Fibroblast of skin of scalp (primary cell): ENCODE data around the gene SLC29A2. TPM values are rescaled to one million over a fixed set of nuclear protein-coding genes. Genes with fewer than 3 reads are reported as not detected.

Experiments
- DNase-seq: peaks from one replicate; pipeline ENCODE4 v3.0.0-alpha.2; 2013
- polyA plus RNA-seq, 2 experiments: library from polyadenylated mRNA; unstranded; fragments of 120-200 nt; gene quantifications; one replicate each; pipeline ENCODE4 v1.2.1, GENCODE V29; 2013; ENCODE audit not compliant: insufficient read length in 2 of 2

The SLC29A2 gene, protein sequence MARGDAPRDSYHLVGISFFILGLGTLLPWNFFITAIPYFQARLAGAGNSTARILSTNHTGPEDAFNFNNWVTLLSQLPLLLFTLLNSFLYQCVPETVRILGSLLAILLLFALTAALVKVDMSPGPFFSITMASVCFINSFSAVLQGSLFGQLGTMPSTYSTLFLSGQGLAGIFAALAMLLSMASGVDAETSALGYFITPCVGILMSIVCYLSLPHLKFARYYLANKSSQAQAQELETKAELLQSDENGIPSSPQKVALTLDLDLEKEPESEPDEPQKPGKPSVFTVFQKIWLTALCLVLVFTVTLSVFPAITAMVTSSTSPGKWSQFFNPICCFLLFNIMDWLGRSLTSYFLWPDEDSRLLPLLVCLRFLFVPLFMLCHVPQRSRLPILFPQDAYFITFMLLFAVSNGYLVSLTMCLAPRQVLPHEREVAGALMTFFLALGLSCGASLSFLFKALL
- polyA plus RNA-seq (2013, experiment 1 of 2; ENCODE audit: insufficient read length) = 1.7 TPM
- polyA plus RNA-seq (2013, experiment 2 of 2; ENCODE audit: insufficient read length) = 2.1 TPM

DNA sequence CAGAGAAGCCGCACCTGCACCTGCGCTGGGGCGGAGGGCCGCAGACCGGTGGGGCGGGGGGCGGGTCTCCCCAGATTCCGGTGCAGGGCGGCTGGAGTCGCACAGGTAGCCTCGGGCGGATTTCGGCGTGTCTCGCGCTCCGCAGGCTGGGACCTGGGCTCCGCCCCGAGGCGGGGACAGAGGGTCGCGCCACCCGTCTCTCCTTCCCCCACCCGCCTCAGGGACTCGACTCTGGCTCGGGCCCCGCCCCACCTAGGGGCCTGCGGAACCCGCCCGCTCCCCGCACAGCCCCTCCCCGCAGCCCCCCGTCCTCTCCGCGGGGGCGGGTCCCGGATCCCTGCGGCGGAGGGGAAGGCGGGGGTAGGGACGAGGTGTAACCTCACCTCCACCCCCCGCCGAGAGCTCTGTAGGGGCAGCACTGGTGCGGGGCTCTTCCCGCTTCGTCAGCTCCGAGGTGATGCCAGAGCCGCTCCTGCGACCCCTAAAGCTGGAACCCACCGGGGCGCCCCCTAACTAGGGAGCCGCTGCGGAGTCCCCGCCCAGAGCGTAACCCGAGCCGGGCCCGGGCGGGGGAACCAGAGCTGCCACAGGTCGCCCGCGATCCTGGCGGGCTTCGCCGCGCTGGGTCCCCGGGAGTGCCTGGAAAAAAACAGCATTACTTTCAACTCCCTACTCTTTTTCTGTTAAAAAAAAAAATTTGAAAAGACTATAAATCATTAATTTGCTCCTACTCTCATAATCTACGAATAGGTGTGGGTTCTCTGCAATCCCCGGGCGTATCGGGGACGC is at the start of gene SLC29A2:
Gene SLC29A2, minus strand, starts transcription at position 134 of the 789 bp plus-strand sequence. CDS start 169 bp downstream, outside the sequence.
- no peak for DNase-seq

DNA sequence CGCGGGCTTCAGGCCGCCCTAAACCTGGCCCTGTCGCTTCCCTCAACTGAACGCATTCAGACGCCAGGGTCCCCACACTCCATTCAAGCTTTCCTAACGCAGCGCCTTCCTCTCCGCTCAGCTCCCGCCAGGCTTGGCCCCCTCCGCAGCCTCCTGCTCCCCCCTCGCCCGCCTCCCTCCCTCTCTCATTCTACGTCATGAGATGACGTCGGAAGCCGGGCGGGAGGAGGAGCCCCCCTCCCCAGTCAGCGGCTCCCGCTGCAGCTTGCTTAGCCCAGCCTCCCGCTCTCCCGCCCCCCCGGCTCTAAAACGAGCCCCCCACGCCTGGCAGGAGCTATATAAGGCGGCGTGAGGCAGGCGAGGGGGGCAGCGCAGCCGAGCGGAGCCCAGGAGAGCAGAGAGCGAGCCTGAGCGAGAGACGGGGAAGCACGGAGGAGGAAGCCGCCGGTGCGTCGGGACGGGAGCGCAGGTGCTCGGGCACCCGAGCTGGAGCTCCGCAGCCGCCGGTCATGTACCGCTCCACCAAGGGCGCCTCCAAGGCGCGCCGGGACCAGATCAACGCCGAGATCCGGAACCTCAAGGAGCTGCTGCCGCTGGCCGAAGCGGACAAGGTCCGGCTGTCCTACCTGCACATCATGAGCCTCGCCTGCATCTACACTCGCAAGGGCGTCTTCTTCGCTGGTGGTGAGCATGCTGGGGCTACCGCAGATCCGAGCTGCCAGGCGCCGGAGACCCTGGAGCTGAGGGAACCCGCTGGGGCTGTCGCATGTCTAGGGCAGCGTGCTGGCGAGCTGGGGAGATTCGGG is 49.3 kb upstream of the SLC29A2 start, which contains the start of gene NPAS4:
Gene NPAS4, plus strand, starts transcription at position 365 of the 806 bp plus-strand sequence. Its CDS starts 145 bp downstream, at position 510.
- no peak for DNase-seq

DNA sequence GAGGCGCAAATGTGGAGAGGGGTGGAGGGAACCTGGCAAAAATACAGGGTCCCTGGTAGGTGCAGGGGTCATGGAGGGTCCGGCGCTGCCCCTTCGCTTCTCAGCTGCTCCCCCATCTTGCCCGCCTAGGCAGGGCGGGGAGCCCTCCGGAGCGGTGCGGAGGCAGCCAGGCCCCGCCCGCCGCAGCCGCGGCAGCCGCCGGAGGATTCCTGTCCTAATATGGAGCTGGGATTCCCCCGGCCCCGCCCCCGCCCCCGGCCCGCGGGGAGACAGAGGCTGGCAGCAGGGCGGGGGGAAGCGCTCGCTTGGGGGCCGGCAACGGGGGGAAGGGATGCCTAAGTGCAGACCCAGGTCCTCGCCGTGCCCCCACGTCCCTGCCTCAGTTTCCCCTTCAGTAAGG is 48.3 kb upstream of the SLC29A2 start:
- no peak for DNase-seq

DNA sequence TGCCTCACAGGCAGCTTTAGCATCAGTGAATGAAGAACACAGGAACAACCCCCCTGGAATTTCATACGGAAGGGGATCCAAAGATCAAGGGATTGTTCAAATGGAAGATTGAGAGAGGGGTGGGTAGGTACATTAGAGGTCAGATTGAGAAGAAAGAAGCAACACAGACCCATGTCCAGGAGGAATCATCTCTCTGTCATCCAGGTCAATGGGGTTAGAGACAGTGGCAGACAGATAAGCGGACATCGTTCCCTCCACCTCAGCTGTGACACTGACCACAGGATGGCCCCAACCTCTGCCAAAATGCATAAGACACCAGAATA is 47.4 kb upstream of the SLC29A2 start:
- no peak for DNase-seq

DNA sequence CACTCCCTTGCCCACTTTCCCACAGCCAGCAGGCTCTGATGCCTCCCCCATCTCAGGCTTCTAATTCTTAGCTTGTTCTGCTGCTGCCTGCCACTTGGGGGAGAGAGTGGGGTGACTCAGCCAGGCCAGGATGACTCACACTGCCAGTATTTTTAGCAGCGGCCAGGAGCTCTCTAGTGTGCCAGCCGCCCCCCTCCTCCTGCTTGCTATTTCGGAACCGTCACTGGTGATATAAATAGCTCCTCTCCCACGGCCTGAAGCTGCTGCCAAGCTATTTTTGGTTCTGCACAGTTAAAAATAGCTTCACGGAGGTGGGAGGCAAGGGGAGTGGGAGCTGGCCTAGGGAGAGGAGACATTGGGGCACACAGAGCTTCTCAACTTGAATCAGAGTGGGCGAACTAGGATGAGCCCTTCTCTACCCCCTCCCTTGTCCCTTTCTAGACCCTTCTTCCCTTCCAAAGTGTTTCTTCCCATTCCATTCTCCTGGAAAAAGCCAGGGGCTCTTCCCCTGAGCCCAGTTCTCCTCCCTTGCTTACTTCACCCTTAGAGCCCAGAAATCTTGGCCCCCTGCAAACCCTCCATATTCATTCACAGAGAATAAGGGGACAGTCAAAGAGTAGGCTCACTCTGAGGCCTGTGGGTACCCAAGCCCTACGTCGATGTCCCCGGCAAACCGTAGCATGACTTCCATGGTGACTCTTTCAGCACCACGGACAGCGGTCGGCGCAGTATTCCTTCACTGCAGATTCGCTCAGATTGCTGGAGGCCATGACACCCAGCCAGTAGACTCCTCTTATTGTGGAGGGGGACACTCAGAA is 46.8 kb upstream of the SLC29A2 start:
- DNase-seq = peak; percentile 98

DNA sequence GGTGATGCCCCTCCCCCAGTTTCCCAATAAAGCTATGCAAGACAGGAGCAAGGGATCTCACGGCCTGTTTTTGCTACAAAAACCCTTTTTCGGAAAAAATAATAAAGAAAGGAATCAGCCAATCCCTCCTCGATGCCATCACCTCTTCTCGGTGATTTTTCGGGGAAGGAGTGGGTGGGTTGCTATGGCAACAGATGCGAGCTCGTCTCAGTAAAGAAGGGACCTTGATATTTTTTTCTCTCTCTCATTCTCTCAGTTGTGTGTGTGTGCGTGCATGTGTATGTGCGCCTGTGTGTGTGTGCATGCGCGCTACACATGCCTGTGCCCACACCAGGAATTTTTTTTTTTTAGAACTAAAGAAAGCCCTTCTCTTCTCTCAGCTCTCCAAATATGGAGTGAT is 45.4 kb upstream of the SLC29A2 start:
- DNase-seq = no peak

DNA sequence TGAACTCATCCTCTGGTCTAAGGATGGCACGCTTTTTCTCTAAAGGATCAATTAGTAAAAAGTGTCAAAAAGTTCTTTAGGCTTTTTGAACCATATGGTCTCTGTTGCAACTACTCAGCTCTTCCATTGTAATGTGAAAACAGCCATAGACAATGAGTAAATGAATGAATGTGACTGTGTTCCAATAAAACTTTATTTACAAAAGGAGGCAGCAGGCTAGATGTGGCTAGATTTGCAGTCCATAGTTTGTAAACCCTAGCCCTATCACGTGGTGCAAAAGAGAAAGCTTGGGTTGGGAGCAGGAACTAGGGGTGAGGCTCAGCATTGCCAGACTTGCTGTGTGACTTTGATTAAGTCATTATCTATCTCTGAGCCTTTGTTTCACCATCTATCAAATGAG is 43.9 kb upstream of the SLC29A2 start:
- no peak for DNase-seq

DNA sequence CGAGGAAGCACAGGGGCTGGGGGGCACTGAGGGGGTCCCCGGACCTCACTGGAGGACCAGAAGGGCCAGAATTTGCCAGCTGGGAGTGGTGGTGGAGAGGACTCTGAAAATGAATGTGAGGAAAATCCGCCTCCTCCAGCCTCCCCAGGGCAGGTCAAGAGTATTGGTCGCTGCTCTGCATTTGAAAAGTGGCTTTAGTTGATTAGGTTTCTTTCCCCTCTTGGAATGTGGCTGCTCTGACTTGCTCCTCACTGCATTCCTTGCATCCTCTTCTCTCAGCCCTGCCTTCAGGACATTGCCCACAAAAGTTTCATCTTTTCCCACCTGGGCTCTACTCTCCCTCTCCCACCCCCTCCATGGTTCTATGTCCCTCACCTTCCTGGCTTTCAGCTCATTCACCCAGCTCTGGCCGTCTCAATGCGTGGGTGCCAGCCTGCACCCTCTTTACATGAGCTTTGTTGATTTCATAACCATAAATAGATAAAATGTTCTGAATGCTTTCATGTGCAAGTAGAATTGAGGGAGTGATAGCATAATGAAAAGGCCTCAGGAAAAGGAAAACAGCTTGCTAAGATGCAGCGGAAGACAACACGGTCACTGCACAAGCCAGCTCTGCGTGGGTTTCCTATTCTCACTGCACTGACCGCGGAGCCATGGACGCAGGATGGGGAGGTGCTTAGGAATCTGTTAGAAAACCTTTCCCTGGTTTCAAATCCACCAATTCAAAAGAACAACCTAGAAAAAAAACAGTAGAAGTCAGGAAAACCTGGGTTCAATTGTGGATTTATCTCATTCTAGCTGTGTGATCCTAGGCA is 42.8 kb upstream of the SLC29A2 start:
- no peak for DNase-seq

DNA sequence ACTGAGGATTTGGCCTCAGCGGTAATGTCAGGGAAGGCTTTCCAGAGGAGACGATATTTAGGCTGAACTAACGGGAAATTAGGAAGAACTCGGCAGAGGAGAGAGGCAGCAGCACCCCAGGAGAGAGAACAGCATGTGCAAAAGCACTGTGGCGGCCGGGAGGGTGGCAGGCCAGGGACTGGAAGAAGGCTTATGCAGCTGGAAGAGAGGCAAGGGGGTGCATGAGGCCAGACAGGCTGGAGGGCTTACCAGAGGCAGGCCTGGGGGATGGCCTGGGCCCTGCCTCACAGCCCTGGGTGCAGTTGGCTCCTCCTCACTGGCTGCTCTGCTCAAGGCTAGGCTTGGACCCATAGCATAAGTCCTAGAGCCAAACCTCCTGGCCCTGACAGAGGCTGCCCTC is 41.6 kb upstream of the SLC29A2 start:
- no peak for DNase-seq

DNA sequence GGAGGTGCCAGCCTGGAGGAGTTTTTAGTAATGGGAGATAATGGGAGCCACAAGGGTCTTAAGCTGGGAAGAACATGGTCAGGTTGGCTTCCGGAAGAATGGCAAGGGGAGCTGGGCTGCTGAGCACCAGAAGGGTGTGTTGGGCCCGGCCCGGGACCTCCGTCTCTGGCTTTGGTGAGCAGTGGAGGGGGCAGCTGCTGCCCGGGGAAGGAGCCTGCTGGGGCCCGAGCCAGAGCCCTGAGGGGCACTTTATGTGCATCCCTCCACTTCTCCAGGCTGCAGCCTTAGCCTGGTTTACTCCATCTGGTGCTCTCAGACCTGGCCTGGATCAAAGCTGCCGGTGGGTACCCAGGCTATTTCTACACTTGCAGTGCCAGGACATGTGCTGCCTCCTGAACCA is 40.5 kb upstream of the SLC29A2 start:
- DNase-seq = no peak

DNA sequence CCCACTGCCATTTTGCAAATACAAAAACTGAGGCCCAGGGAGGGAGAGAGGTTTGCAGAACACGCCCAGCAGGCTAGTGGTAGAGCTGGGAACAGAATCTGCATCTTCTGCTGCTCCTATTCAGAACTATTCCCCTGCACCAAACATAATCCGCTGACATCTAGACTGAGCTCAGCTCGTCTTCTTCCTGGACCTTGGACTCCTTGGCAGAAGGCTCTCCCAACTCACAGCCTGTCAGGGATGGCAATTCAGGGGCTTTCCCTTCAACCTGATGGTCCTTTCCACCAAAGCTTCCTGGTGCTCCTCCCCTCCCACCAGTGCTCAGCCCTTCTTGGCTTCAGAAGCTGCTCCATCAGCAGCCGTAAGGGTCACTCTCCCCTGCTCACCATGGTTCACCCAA is 39.8 kb upstream of the SLC29A2 start:
- DNase-seq = no peak

DNA sequence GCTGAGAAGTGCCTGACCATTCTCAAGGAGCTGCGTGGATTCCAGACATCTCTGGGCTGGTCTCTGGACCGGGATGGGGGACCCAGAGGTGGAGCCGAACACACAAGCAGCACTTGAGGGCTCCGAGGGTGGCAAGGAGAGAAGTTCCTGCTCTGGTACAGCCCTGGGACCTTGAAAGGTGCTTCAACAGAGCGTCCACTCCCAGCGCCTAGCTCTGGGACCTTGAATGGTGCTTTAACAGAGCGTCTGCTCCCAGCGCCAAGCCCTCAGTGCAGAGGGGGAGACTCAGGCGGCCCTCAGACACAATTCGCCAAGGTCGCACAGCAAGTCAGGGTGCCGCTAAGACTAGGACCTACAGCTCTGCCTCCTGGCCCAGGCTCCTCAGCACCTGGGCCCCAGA is 38.6 kb upstream of the SLC29A2 start:
- no peak for DNase-seq

DNA sequence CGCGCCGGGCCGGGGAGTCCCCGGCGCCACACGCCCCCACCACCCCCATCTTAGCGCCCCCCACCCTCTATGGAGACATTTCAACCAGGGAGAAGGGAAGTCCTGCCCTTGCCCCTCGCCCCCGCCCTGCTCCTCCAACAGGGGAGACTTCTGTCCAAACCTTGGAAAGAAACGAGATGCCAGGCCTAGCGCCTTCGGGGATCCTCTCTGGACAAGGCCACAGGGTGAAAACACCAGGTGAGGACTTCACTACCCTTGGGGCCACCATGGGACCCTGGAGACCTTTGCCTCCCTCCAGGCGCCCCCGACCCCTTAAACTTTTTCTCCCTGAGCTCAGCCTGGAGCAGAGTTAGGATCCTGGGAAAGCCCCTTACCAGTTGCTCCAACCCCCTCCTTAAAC is 37.7 kb upstream of the SLC29A2 start:
- no peak for DNase-seq

DNA sequence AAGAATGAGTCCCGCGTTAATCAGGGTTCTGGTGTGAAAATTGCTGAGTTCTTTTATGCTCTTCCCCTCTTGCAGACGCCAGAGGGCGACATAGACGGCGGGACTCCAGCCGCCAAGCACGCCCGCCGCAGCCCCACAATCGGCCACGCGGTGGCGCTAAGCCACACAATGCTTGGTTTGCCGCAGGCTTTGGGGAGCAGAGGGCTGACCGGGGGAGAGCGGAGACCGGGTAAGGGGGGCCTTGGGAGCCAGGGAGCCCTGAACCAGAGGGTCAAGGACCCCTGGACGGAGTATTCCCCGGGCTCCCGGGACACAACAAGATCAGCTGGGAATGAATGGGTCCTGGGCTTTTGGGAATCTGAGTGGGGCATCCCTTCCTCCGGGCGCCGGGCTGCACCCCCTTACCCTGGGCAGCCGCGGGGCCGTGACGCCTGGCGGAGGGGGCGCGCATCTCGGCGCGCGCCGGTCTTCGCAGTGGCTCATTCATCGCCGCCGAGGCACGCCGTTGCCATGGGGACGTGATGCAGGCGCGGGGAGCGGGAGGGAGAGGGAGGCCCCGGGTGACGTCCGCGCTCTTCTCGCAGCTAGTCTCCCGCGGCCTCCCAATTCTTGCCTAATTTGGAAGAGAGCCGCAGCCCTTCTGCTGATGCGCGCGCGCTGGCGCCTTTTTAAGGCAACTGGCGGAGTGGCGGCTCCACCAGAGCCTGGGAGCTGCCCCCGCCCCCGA is 37.1 kb upstream of the SLC29A2 start:
- peak; percentile 98 for DNase-seq

DNA sequence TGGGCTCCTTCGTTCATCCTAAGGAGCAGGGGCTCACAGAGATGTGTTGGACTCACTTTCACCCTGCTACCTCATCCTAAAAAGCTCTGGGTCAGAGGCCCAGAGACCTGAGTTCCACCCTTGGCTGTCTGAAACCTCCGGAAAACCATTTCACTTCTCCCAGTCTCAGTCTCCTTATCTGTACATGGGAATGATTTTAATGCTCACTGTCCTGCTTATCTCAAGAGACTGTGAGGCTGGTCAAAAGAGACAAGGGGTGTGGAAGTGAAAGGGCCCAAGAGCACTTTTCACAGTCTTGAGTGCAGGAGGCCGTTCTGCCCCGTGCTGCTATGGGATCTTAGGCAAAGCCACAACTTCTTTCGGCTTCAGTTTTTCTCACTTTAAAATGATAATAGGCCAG is 36.1 kb upstream of the SLC29A2 start:
- DNase-seq = no peak

DNA sequence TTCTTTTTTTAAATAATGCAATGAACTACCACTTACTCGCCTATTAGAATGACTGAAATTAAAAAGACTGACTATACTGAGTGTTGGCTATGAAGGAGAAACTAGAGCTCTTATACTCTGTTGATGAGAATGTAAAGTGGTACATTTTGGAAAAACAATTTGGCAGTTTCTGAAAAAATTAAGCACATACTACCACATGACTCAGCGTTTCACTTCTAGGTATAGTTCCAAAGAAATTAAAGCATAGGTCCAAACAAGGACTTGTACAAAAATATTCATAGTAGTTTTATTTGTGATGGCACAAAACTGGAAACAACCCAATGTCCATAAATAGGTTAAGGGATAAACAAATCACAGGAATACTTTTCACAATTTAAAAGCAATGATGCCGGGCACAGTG is 22.4 kb upstream of the SLC29A2 start:
- no peak for DNase-seq

DNA sequence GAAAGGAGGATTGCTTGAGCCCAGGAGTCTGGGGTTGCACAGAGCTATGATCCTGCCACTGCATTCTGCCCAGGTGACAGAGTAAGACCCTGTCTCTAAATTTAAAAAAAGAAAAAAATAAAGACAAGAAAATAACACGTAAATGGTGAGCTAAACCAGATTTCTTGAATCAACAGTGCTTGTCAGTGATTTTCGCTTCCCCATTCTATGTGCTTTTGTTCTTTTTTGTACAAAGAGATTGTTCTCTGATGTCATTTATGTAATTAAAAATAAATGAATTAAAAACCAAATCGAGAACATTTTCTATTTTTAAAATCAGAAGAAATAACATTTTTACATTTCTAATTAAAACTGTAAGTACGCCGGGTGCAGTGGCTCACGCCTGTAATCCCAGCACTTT is 19.8 kb upstream of the SLC29A2 start:
- no peak for DNase-seq

DNA sequence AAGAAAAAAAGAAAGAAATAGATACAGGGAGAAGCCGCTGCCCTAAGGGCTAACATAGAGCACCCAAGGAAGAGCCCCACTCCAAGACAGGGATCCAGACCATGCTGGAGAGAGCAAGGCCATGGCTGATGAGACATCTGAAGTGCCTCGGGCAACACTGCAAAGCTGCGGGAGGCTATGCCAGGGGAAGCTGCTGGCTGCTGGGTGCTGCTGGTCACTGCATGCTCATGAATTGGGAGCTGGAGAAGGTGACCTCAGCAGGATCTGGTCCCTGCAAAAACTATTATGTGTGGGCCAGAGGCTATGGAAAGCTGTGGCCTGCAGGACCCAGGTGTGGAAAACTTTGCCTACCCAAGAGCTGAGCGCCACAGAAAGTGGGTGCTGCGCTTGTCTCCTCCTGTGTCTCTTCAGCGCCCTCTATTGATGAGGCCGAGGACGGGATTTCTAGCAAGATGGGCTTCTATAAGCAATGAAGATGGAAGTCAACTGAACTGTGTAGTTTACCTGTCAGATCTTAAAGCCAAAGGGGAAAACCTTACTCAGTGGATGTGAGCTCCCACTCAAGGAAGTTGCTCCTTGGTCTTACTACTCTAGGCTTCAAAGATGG is 17.3 kb upstream of the SLC29A2 start:
- DNase-seq = peak; percentile 71

DNA sequence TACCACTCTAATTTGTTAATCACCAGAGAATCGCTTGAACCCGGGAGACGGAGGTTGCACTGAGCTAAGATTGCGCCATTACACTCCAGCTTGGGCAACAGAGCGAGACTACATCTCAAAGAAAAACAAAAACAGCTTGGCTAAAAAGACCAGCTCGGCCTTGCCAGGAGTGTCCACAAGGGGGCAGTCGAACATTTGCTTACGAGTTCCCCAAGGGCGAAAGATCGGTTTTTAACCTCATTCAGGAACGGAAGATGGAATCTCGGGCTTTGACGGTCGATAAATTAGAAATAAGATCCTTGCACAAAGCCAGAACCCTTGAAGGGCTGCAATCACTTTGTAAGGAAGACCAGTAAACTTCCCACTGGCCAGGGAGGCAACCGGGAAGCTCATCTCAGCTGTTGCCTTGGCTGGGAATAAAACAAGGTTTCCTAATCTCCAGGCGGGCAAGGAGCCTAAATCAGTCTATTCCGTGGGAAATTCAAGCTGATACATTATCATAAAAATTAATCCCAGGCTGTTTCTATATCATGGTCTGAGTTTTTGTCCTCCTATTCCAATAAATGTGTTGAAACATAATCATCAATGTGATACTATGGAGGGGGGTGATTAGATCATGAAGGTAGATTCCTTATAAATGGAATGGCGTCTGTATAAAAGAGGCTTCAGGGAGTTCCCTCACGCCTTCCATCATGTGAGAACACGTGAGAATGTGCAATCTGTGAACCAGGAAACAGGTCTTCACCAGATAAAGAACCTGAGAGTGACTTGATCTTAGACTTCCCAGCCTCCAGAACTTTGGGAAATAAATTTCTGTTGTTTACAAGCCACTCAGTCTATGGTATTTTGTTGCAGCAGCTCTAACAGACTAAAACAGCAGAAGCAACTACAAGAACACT is 14.9 kb upstream of the SLC29A2 start:
- peak; percentile 82 for DNase-seq
